EL (cell line): ENCODE measurements around the gene RPL35.

ENCODE experiments used
- DNase-seq: peaks from one replicate; pipeline ENCODE4 v3.0.0-alpha.2; 2016

Gene RPL35

DNA sequence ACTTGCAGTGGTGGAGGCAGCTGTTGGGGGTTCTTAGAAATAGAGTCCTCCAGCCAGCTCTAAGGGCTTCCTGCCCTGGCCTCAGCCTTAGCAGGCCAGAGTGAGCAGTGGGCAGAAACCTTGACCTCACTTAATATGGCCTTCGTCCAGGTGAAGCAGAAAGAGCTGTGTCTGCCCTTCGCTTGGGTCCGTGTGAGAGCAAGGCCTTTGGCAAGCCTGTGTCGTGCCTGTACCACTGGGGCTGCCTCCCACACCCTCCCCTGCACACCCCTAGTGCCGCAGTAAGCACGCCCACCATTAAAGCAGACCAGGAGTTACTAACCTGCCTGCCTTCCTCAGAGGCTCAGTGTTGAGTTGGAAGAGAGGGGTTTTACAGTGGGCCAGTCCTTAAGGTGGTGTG lies 13.7 kb upstream of the RPL35 start:
- no peak for DNase-seq

DNA sequence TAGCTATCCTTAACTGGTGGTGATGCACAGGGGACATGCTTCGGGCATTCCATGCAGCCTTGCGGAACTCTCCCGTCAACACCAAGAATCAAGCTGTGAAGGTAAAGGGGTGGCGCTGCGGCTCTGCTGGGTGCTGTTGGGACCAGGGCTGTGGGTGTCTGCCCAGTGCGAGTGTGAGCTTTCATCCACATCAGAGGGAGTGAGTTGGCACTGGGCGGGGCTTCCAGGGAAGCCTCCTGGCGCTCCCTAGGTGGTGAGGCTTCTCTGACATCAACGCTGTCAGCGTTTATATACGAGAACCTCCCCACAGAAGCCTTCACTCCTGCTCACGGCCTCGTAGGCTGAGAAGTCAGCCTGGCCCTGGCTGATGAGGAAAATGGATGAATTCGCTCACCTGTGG lies 11.9 kb upstream of the RPL35 start:
- DNase-seq: no peak

DNA sequence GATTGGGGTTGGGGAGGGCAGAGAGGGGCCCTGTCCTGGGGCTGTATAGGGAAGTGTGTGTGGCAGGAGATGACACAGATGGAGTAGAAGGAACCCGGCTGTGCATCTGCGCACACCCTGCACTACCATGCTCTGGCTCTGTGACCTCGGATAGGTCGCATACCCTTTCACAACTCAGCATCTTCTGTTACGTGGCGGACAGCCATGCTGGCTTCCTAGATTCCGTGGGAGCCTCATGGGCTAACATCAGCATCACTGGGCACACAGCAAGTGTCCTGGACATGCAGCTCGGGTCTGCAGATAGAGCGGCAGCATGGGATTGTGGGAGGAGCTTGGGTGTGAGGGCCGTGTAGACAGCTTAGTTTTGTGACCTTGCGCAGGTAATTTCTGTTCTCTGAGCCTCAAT lies 9.4 kb upstream of the RPL35 start:
- no peak for DNase-seq

DNA sequence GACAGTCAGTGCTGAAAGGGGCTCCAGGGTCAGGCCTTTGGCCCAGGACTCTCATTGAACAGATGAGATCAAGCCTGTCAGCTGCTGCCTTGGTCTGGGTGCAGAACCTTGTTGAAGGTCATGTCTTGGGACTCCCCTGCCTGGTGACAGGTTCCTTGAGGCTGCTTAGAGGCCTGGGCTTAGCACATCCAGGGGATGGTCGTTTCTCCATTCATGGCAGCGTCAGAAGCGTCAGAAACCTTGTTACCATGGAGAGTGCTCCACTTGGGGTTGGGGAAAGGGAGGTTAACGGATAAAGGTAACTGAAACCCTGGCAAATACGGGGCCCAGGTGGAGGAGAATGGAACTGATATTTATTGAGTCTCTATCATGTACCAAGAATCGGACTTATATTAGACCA lies 9.0 kb upstream of the RPL35 start:
- DNase-seq: no peak

DNA sequence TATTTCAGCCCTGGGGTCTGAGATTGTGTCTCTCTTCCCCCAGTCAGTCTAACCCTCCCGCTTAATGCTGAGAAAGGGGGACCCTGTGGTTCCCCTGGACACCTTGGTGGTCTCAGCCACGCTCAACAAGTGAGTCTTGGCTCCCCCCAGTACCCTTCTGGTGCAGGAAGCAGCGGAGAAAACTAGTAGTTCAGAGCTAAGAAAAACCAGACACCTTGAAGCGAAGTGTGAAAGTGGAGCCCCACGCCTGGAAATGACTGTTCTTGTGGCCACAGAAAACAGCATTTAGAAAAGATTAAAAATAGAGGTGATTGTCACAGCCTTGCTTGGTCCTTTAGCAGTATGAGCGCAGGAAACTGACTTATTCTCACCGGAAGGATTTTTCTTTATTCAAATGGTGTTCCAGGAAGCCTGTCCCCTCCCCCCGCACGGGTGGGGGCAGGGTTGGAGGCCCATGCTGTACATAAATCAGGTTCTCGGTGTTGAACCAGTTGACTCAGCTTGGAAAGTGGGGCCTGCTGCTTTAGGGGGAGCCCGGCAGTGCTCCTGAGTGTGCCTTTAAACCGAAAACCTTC lies 8.3 kb upstream of the RPL35 start:
- DNase-seq: peak; percentile 51

DNA sequence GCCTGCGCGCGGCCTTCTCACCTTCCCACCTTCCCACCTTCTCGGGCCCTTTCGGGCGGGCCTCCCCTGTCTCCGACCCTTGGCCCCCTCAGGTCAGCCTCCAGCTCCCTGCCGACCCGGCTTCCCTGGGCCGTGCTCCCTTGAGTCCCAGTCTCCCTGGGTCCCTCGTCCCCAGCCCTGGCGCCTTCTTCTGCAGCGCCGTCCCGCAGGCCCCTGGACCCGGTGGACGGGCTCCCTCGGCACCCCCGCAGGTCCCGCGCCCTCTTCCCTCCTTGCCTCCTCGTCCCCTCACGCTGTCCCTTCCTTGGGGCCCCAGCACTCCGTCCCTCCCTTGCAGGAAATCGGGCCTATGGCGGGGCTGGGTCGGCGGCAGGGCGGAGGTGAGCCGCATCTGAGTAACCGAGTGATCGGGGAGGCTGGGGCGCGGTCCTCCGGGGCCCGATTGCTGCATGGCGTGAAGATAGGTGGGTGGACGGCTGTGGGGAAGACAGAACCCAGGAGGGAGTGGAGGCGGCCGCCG lies 7.8 kb upstream of the RPL35 start:
- no peak for DNase-seq

DNA sequence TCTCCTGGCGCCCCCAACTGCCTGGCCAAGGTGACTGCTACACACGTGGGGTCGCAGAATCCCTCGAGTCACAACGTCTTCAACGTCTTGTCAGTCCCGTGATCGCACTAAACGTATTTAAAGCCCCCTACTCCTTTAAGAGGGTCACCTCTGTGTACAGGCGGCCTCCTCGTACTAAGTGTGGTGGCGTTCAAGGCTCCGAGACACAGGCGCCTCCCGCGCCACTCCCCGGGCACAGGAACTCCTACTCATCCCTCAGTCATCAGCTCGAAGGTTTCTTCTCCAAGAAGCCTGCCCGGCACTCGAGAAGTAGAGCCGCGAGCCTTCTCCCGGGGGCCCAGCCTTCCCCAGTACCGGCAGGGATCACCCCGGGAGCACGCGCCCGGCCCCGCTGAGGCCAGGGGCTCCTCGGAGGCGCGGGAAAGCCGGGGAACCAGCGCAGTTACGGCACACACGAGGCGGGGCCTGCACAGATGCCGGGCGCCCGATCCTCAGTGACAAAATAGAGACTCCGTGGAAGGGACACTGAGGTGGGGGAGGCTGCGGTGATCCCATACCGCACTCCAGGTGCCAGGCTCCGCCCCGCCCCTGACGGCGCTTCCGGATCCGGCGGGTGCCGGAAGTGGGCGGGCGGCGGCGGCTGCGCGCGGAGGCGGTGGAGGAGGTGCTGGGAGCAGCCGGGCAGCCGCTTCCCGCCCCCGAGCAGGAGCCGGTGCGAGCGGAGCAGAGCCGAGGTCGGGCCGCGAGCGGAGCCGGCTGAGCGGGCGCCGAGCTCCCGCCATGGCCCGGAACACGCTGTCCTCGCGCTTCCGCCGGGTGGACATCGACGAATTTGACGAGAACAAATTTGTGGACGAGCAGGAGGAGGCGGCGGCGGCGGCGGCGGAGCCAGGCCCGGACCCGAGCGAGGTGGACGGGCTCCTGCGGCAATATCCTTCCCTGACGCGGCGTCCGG lies 7.0 kb upstream of the RPL35 start:
- peak; percentile 86 for DNase-seq

DNA sequence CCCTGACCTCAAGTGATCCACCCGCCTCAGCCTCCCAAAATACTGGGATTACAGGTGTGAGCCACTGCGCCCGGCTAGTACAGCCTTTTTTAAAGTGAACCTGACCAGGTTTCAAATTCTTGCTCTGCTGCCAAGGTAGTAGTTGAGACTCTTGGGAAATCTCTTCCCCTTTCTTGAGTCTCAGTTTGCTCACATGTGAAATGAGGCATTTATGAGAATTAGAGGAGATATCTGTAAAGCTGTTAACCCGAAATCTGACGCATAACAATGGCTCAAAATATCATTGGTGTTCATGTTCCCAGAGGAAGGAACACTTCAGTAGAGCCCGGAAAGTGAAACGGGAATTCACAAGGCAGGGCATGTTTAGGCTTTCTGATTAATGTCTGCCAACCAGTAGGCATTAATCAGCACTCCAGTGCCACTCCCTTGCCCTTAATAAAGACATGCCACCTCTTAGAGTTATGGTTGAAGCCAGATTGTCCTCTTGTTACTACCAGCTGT lies 1.7 kb upstream of the RPL35 start:
- no peak for DNase-seq

DNA sequence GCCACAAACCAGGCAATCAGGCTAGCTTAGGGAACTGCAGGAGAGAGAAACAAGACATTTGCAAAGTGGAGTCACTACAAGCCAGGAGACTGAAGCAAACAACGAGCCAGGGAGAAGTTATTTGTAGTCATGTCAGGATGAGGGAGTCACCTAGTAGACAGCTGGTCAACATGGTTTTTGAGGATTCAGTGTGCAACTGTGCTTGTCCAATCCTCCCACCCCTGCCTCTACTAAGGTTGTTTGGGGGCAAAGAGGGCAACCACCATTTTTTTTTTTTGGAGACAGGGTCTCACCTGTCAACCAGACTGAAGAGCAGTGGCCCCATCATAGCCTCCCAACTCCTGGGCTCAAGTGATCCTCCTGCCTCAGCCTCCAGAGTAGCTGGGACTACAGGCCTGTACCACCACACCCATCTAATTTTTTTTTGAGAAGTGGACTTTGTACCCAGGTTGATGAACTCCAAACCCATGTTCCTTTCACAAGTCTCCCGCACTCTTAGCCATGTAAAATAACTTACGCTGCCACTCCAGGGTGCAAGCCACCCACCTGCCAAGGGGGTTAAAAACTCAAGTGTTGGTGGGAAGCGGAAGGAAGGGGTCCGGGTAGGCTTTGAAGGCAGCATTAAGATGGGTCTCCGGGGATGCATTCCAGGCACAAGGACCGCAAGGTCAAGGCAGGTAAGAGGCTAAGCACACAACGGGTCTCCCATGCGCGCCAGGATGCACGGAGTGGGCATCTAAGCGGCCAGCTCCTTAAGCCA lies 995 bp downstream of the RPL35 start:
- no peak for DNase-seq

DNA sequence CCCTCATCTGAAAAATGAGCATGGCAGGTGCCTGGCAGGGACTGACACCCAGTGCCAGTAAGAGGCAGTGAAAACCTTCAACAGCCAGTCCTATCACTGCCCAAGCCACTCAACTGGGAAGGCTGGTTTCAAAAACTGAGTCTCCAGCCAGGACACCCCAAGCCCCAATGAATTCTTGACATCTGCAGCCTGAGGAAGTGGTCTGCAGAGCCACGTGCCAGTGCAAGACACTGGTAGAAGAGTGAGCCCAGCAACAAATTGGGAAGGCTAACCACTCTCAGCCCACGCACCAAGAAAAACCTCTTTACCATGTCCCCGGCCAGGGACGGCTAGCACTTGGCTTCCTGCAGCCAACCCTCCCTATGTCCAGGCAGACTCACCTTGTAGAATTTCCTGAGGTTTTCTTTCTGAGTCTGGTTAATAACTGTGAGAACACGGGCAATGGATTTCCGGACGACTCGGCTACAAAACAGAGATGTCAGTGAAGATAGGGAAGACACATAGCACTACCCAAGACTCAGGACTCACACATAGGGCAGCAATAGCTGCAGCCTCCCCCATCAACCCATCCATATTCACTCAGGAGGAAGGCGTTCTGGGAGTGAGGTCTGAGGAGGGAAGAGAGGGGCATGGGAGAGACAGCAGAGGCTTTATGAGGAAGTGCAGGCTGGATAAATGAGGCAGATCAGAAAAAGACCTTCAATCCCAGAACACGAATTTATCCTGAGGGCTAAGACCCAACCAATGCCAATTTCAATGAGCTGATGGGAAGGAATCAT lies 1.8 kb downstream of the RPL35 start:
- DNase-seq: no peak

DNA sequence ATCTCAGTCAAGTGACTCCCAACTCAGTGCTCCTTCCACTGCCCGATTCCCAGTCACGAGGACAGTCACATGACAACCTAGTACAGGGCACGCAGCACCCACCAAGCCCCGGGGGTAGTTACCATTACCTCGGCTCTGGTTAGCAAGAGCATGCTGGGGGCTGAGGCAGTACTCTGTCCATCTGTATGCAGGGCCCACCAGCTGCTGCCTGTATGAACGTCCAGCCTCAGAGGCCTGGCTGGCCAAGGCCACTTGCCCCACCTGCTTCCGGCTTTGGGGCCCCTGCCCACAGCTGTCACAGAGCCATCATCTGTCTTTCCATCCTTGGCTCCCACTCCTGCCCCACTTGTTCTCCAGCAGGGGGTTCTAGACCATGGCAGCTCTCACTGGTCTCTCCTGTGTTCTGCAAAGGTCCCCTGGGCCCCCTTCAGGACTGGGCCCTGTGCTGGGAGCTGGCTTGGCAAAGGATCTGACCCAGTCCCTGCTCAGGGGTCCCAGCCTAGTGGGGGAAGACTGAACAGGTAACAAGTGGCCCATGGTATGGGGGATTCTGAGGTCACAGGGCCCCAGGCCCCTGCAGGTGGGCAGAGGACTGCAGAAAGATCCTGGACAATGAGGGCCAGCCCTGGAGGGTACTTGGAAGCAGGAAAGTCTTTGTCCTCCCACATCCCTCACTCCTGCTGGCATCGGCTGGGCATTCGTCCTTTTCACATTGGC lies 3.3 kb downstream of the RPL35 start:
- DNase-seq: no peak

DNA sequence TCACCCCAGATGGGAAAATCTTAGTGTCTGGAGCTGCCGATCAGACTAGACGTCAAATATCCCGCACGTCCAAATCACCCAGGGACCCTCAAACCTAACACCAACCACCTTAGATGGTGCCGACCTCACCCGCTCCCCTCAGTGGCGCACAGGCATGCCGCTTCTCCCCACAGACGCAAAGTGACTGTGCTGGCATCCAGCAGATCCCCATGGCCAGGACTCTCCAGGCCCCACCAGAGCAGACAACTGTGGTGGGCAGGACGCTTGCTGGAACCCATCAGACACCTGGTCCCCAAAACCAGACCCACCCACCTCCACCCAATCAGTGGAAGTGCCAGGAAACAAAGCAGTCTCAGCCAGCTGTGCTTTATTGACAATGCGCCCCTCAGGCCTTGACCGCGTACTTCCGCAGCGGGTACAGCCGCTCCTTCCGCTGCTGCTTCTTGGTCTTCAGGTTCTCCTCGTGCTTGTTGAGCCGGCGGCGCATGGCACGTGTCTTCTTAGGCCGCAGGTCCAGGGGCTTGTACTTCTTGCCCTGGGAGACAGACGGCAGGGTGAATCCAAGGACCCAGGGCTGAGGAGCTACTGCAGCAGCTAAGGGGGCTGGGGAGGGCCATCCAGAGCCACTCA lies 4.1 kb downstream of the RPL35 start:
- no peak for DNase-seq

DNA sequence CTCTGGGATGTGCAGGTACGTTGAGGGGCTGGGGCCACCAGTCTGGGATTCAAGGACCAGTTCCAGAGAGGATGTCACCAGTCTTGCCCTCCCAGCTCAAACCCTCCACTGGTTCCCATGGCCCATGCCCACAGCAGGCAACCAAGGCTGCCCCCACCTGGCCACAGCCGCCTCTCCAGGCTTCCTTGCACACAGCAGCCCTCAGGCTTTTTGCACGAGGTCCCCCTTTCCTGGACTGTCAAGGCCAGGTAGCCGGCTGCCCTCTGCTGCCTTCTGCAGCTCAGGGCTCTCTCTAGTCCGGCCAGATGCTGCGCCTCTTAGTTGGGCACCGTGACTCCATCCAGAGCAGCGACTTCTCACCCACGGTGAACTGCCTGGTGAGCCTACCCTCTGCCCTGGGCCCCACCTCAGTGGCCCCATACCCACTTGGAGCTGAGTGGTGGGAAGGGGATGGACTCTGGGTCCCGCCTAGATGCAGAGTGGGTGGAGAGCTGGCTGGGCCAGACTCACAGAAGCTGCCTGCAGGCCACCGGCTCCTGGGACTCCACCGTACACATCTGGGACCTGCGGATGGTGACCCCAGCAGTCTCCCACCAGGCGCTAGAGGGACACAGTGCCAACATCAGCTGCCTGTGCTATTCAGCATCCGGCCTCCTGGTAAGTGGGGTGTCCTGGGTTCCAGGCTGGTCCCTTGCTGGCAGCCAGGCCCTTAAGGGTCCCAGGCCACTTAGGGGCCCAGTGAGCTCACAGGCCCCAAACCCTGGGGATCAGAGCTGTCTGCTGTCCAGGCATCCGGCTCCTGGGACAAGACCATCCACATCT lies 5.6 kb downstream of the RPL35 start:
- peak; percentile 58 for DNase-seq

DNA sequence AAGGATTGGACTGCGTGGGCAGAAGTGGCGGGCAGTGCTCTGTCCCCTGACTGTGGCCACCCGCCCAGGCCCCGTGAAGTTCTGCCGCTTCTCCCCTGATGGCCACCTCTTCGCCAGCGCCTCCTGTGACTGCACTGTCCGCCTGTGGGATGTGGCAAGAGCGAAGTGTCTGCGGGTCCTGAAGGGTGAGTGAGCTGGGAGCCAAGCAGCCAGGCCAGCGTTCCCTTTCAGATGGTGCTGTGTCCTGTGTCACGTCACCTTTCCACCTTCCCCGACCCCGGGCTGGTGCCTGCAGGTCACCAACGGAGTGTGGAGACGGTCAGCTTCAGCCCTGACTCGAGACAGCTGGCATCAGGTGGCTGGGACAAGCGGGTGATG lies 6.2 kb downstream of the RPL35 start:
- no peak for DNase-seq

DNA sequence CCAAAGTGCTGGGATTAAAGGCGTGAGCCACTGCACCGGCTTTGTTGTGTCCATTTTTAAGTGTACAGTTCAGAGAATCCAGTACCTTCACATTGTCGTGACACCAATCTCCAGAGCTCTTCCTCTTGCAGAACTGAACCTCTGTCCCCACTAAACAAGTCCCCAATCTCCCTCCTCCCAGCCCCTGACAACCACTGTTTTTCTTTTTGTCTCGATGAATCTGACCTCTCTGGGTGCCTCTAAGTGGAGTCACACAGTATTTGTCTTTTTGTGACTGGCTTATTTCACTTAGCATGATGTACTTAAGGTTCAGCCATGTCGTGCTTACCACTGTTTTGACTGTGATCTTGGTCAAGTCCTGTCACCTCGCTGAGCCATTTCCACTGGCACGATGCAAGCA lies 6.9 kb downstream of the RPL35 start:
- DNase-seq: no peak

DNA sequence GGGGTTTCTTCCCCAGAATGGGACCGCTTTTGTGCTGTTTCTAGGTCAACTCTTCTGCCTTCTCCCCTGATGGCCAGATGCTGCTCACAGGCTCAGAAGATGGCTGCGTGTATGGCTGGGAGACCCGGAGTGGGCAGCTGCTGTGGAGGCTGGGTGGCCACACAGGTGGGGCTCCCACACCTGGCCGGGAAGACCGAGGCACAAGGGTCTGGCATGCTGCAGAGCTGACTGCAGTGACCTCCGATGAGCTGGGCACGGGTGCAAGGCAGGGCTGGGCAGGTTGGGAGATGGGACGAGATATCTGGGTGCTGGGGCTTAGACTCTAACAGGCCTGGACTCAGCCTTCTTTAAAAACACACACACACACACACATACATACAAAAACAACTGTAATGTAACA lies 7.6 kb downstream of the RPL35 start:
- no peak for DNase-seq

DNA sequence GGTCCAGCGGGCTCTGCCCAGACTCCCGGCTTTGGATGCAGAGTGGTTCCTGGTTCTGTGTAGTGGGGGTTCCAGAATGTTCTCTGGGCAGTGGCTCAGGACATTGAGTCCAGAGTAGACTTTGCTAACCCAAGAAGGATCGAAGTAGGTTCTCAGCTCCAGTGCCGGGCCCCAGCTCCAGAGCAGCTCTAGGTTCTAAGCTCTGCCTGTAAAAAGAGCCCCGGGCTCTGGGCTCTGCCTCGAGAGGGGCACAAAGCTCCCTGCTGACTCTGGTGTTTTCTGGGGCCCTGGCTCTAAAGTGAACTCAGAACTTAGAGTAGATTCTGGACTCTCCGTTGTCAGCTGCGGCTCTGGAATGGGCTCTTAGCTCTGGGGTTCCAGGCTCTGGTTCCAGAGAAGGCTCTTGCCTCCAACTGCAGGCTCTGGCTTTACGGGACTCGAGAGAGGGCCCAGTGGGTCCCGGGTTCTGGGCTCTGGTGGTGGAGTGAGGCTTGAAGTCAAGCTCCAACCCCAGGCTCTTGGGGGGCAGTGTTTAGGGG lies 8.1 kb downstream of the RPL35 start:
- no peak for DNase-seq

DNA sequence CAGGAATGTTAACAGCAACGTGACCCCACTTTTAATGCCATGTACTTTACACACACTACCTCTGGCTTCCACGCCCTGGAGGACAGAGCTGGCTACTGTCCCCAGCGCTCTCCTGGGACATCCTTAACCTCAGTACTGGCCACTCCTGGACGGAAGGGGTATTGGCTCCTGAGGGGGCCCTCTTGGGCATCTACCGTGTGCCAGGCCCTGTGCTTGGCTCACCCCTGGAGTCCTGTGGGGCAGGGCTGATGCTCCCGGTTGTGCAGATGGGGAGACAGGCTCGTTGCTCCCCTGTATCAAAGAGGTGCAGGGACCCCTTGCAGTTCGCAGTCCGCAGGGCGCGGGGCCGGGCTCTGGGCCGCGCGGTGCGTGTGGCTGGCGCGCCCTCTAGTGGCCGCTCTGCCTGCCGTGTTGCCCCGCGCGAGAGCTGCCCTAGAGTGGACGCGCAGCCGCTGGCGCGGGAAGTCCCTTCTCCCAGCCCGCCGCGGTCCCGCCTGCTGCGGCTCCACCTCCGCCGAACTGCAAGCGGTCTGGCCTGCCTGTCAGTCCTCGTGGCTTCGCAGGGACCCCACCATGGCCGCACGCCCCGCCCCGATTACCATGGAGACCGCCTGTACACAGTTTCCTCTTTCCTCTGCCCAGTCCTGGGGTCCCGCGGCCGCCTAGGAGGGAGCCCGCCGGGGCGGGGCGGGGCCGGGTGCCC lies 8.8 kb downstream of the RPL35 start, which contains the start of gene WDR38:
Gene WDR38, plus strand, starts transcription at position 632 of the 703 bp plus-strand sequence. CDS start 72 bp downstream, outside the sequence.
- peak; percentile 81 for DNase-seq

DNA sequence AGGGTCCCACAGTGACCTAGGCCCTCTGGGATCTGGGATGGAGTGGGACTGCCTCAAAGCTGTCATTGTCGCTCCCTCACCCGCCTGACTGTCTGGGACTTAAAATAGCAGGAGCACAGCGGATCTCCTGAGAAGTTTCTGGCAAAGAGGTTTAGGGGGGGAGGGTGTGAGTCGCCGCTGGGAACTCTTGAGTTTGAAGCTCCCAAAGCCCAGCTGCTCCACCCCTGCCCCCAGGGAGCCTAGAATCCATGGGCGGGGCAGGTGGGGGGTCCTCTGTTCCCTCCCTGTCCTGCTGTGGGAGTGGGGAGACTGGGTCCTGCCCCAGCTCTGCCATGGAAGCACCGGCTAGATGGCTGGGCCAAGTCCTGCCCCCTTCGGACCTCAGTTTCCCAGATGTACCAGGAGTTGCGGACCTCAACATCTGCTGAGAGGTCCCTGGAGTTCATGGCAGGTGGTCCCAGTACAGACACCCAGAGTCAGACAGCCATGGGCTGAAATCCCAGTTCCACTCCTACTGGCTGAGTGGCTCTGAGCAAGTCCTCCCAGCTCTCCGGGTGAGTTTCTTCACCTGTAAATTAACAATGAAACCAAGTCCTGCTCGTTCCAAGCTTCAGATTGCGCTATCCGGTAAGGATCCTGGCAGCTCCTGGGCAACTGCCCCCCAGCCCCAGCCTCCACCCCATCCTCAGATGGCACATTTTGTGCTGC lies 9.5 kb downstream of the RPL35 start:
- no peak for DNase-seq
